Left ventricle myocardium inferior (tissue), 1 donor: ENCODE measurements around the gene CPPED1. TPM values are rescaled to one million over a fixed set of nuclear protein-coding genes. Genes with fewer than 3 reads are reported as not detected.

ENCODE experiments used
- DNase-seq: peaks from one replicate; pipeline ENCODE4 v3.0.0-alpha.2; 2020
- H3K27ac ChIP-seq: fragments of 200-600 bp; replicated peaks from 2 replicates; pipeline ENCODE4 v1.8.0; 2021
- H3K27me3 ChIP-seq: fragments of 200-600 bp; 2 replicates; pipeline ENCODE4 v1.8.0; 2021; ENCODE audit warnings: low read depth
- H3K36me3 ChIP-seq: fragments of 200-600 bp; 2 replicates; pipeline ENCODE4 v1.8.0; 2021
- H3K4me1 ChIP-seq: fragments of 200-600 bp; 2 replicates; pipeline ENCODE4 v1.8.0; 2021
- H3K4me3 ChIP-seq: fragments of 200-600 bp; 2 replicates; pipeline ENCODE4 v1.8.0; 2021; ENCODE audit warnings: mild to moderate bottlenecking, moderate library complexity
- H3K9me3 ChIP-seq: fragments of 200-600 bp; replicated peaks from 2 replicates; pipeline ENCODE4 v1.8.0; 2021
- intact Hi-C: fragments of 100-400 bp; cut with micrococcal nuclease; formaldehyde crosslinking; loops from one replicate; pipeline ENCODE4 v1.11.0; 2022
- total RNA-seq: library from RNA; stranded (reverse); fragmentation: NEBNext Ultra II Directional; extraction: Animal tissue kit (Norgen Biotek cat#: 25700); gene quantifications from one replicate; pipeline ENCODE4 v1.2.1, GENCODE V29; 2021
- TF ChIP-seq, protein P1 (sequence below): fragments of 200-600 bp; IDR thresholded peaks from 2 replicates; pipeline ENCODE4 v1.8.0; 2021; ENCODE audit warnings: antibody characterized with exemption, mild to moderate bottlenecking, borderline replicate concordance
- donor health status: DM: no; HTN: yes; CAD: no; lungs with severe emphysema.

The CPPED1 gene
- total RNA-seq, 1 donor from 2014 or later, result 12.4 TPM

- Histone ChIP-seq H3K36me3 (peaks cover 6% of the 10 kb centered on the region), H3K9me3 (peaks cover 24% of the 10 kb centered on the region), H3K4me3 (no peak overlapping the region), H3K27me3 (no peaks in the 10 kb centered on the region), H3K4me1 (no peaks in the 10 kb centered on the region), H3K27ac (no peak overlapping the region)
- TF ChIP-seq, protein P1, sequence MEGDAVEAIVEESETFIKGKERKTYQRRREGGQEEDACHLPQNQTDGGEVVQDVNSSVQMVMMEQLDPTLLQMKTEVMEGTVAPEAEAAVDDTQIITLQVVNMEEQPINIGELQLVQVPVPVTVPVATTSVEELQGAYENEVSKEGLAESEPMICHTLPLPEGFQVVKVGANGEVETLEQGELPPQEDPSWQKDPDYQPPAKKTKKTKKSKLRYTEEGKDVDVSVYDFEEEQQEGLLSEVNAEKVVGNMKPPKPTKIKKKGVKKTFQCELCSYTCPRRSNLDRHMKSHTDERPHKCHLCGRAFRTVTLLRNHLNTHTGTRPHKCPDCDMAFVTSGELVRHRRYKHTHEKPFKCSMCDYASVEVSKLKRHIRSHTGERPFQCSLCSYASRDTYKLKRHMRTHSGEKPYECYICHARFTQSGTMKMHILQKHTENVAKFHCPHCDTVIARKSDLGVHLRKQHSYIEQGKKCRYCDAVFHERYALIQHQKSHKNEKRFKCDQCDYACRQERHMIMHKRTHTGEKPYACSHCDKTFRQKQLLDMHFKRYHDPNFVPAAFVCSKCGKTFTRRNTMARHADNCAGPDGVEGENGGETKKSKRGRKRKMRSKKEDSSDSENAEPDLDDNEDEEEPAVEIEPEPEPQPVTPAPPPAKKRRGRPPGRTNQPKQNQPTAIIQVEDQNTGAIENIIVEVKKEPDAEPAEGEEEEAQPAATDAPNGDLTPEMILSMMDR, result no peak
- no peak for DNase-seq
- intact Hi-C loops, result no loop called here
Observed at GRCh38 chr16:12786081-12786480, 17.6 kb downstream of the CPPED1 start.

- Histone ChIP-seq H3K27ac (no peak overlapping the region), H3K9me3 (peaks cover 24% of the 10 kb centered on the region), H3K36me3 (peaks cover 26% of the 10 kb centered on the region), H3K27me3 (no peaks in the 10 kb centered on the region), H3K4me3 (no peak overlapping the region), H3K4me1 (no peaks in the 10 kb centered on the region)
- no peak for DNase-seq
- intact Hi-C loops, result no loop called here
- TF ChIP-seq, protein P1, result no peak
Observed at GRCh38 chr16:12784076-12784475, 19.6 kb downstream of the CPPED1 start.

- Histone ChIP-seq H3K36me3 (peaks cover 25% of the 10 kb centered on the region), H3K27me3 (no peaks in the 10 kb centered on the region), H3K4me3 (no peak overlapping the region), H3K9me3 (peaks cover 17% of the 10 kb centered on the region), H3K27ac (no peak overlapping the region), H3K4me1 (no peaks in the 10 kb centered on the region)
- TF ChIP-seq, protein P1, result no peak
- intact Hi-C loops, result no loop called here
- no peak for DNase-seq
Observed at GRCh38 chr16:12781777-12782176, 21.9 kb downstream of the CPPED1 start.

- no peak overlapping the region for H3K4me3 ChIP-seq
- intact Hi-C loops, result no loop called here
- peaks cover 17% of the 10 kb centered on the region for H3K9me3 ChIP-seq
- DNase-seq, result no peak
- no peak overlapping the region for H3K27ac ChIP-seq
- TF ChIP-seq, protein P1, result no peak
- no peaks in the 10 kb centered on the region for H3K27me3 ChIP-seq
- peaks cover 25% of the 10 kb centered on the region for H3K36me3 ChIP-seq
- H3K4me1 ChIP-seq, result no peaks in the 10 kb centered on the region
Observed at GRCh38 chr16:12780467-12780866, 23.2 kb downstream of the CPPED1 start.

DNA sequence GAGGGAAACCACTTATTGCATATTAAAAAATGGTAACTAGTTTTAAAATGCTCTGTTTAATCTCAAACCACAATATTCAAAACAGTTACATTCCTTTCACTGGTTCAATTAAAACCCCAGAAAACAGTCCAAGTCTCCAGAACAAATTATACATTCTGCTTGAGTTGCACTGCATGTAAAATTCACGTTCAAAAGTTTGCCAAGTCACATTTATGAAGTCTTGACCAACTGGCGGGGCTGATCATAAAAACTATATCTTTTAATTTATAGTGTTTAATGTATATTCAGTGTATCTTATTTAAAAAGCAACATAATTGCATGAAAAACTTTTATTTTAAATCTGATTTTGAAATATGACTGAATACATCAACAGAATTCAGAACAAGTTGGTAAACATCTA, 25.0 kb downstream of the CPPED1 start:
- intact Hi-C loops, result no loop called here
- TF ChIP-seq, protein P1, result no peak
- Histone ChIP-seq H3K4me3 (no peak overlapping the region), H3K9me3 (peaks cover 1% of the 10 kb centered on the region), H3K36me3 (peaks cover 34% of the 10 kb centered on the region), H3K4me1 (no peaks in the 10 kb centered on the region), H3K27me3 (no peaks in the 10 kb centered on the region), H3K27ac (no peak overlapping the region)
- DNase-seq, result no peak
